HFFc6 (cell line): Measurements from ENCODE around the gene DLK1. TPM values are rescaled to one million over a fixed set of nuclear protein-coding genes. Genes with fewer than 3 reads are reported as not detected.

Experiments
- DNase-seq: peaks from one replicate; pipeline ENCODE4 v3.0.0-alpha.2; 2018
- H3K27ac Mint-ChIP-seq: 2 replicates; pipeline ENCODE4 v1.8.0; 2020; ENCODE audit warnings: mild to moderate bottlenecking, mixed read lengths
- H3K27me3 Mint-ChIP-seq: 2 replicates; pipeline ENCODE4 v1.8.0; 2021; ENCODE audit warnings: mild to moderate bottlenecking, moderate library complexity, mixed read lengths; ENCODE audit not compliant: insufficient read depth
- H3K36me3 Mint-ChIP-seq: 2 replicates; pipeline ENCODE4 v1.8.0; 2021; ENCODE audit warnings: low read depth, mixed read lengths
- H3K4me1 Mint-ChIP-seq: 2 replicates; pipeline ENCODE4 v1.8.0; 2020; ENCODE audit warnings: low read depth, mixed read lengths
- H3K4me3 Mint-ChIP-seq: 2 replicates; pipeline ENCODE4 v1.8.0; 2020; ENCODE audit warnings: mild to moderate bottlenecking, moderate library complexity, mixed read lengths
- H3K9me3 Mint-ChIP-seq: 2 replicates; pipeline ENCODE4 v1.8.0; 2020; ENCODE audit warnings: mild to moderate bottlenecking, mixed read lengths
- total RNA-seq, 6 experiments: library from RNA; stranded (reverse); fragmentation: NEBNext Ultra II Directional; extraction: Animal tissue kit (Norgen Biotek cat#: 25700); gene quantifications; 2 replicates in 1 of 6; 3 replicates in 5 of 6; pipeline ENCODE4 v1.2.3, GENCODE V29; 2021
- TF ChIP-seq, protein P1 (sequence below): fragments of 200-600 bp; sonication (generic); IDR thresholded peaks from 2 replicates; pipeline ENCODE4 v1.5.0; 2021; ENCODE audit warnings: antibody characterized with exemption, mild to moderate bottlenecking

DLK1 gene
- total RNA-seq, 6 experiments from 2014 or later = not detected

DNA sequence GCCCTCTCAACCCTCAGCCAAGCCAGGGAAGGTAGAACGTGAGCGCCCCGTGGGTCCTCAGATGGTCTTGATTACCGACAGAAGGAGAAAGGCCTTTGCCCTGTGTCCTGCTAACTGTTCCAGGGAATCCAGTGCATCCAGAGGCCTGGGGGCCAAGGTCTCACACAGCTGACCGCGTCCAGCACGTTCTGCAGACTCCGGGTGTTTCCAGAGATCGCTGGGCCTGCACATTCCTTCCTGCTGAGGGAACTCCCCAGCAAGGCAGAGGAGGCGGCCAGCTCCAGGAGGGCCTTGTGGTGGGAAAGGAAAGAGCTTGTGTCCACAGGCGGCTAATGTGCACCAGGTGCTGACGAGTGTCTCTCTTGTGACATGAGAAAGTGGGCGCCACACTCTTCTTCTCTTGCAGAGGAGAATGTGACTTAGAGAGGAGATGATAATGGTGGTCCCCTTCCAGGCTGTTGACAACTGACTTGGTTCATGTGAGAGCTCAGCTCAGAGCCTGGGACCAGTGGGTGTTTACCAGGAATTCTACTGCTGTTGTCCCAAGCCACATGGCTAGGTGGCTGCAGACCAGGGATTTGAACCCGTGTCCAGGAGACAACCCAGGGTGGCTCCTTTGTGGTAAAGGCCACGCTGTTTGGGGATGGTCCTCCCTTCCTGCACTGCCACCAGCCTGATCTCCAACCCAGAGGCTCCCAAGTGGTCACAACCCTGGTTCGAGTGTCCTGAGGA, 46.8 kb upstream of the DLK1 start:
- Mint-ChIP-seq H3K9me3 (no peaks in the 10 kb centered on the region), H3K27me3 (peaks cover 6% of the 10 kb centered on the region), H3K36me3 (peaks cover 5% of the 10 kb centered on the region; the same call in 1 of the 2 replicates), H3K4me3 (peak overlapping the region; percentile 46), H3K27ac (peak overlapping the region; percentile 95), H3K4me1 (peaks cover 72% of the 10 kb centered on the region)
- TF ChIP-seq, protein P1, sequence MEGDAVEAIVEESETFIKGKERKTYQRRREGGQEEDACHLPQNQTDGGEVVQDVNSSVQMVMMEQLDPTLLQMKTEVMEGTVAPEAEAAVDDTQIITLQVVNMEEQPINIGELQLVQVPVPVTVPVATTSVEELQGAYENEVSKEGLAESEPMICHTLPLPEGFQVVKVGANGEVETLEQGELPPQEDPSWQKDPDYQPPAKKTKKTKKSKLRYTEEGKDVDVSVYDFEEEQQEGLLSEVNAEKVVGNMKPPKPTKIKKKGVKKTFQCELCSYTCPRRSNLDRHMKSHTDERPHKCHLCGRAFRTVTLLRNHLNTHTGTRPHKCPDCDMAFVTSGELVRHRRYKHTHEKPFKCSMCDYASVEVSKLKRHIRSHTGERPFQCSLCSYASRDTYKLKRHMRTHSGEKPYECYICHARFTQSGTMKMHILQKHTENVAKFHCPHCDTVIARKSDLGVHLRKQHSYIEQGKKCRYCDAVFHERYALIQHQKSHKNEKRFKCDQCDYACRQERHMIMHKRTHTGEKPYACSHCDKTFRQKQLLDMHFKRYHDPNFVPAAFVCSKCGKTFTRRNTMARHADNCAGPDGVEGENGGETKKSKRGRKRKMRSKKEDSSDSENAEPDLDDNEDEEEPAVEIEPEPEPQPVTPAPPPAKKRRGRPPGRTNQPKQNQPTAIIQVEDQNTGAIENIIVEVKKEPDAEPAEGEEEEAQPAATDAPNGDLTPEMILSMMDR = peak; percentile 63
- peak; percentile 91 for DNase-seq

DNA sequence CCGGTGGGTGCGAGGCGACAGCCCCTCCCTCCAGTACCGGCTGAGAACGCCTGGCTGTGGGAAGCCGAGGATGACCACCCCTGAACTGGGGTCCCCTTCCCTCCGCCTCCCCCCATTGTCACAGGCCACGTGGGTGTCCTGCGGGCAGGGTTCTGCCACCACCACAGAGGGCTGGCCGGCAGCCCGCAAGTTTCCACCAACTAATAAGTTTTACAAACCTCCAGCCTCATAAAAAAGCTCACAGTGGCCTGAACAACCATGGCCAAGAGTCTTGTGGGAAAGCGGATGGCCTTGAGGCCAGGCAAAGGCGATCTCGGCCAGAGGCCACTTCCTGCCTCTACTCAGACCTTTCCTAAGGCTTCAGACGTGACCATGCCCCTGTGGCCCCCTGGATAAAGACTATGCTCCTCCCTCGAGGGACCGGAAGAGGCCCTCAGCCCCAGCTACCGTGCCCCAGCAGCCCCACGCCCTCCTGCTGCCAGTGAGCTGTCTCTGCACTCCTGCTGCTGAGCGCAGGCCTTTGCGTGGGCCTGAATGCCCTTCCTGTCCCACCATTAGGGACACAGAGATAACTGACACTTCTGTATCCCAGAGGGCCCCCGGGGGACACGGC, 46.1 kb upstream of the DLK1 start:
- H3K4me3 Mint-ChIP-seq = no peak overlapping the region
- peaks cover 6% of the 10 kb centered on the region for H3K27me3 Mint-ChIP-seq
- peak; percentile 48 for DNase-seq
- no peaks in the 10 kb centered on the region for H3K9me3 Mint-ChIP-seq
- peak overlapping the region; percentile 95 for H3K27ac Mint-ChIP-seq
- H3K4me1 Mint-ChIP-seq = peaks cover 67% of the 10 kb centered on the region
- TF ChIP-seq, protein P1 = no peak
- peaks cover 5% of the 10 kb centered on the region; the same call in 1 of the 2 replicates for H3K36me3 Mint-ChIP-seq

DNA sequence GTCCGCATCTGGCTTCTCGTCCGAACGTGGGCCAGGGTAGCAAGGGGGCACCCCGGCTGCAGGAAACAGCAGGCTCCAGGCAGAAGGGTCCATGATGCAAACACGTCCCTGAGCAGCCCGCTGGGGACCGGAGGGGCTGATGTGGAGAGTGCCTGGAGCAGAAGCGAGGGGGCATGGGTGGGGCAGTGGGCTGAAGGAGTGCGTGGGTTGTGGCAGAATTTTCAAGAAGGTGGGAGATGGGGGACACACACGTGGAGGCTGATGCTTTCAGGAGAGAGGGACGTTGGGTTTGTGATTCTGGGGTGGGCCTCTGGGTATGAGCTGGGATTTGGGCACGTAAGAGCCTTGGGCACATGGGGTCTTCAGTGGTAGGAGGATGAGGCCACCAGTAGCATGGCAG, 45.6 kb upstream of the DLK1 start:
- H3K36me3 Mint-ChIP-seq = peaks cover 5% of the 10 kb centered on the region; the same call in 1 of the 2 replicates
- no peak overlapping the region for H3K4me3 Mint-ChIP-seq
- H3K27me3 Mint-ChIP-seq = peaks cover 6% of the 10 kb centered on the region
- no peaks in the 10 kb centered on the region for H3K9me3 Mint-ChIP-seq
- H3K4me1 Mint-ChIP-seq = peaks cover 61% of the 10 kb centered on the region
- no peak for DNase-seq
- TF ChIP-seq, protein P1 = no peak
- peak overlapping the region; percentile 95 for H3K27ac Mint-ChIP-seq

DNA sequence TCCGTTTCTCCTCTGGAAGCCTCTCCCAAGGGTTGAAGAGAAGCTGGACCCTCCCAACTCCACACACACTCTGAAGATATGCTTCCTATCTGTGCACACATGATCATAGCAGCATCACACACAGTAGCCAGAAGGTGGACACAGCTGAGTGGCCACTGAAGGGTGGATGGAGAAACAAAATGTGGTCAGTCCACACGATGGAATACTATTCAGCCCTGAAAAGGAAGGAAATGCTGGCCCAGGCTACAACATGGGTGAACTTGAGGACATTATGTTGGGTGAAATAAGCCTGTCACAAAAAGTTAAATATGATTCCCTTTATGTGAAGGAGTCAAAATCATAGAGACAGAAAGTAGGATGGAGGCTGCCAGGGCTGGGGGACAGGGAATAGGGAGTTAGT, 43.9 kb upstream of the DLK1 start:
- no peak for DNase-seq
- H3K27ac Mint-ChIP-seq = no peak overlapping the region
- H3K27me3 Mint-ChIP-seq = peaks cover 6% of the 10 kb centered on the region
- no peaks in the 10 kb centered on the region for H3K9me3 Mint-ChIP-seq
- H3K4me1 Mint-ChIP-seq = peaks cover 53% of the 10 kb centered on the region
- no peak overlapping the region for H3K4me3 Mint-ChIP-seq
- TF ChIP-seq, protein P1 = no peak
- peaks cover 5% of the 10 kb centered on the region; the same call in 1 of the 2 replicates for H3K36me3 Mint-ChIP-seq

DNA sequence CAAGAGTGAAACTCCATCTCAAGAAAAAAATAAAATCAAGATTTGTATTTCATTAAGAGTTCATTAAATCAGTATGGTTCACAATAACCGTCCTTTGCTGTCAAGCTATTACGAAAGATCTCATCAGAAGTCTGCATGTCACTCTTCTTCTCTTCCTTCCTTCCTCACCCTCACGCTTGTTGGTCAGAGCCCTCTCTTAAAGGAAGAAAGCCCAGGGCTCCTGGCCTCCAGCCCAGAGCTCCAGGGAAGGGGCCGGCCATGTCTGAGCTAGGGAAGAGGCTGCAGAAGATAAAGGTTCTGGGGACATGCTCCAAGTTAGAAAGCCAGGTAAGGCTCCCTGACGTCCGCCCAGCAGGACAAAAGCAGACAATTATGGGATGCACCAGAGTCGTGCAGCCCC, 43.1 kb upstream of the DLK1 start:
- TF ChIP-seq, protein P1 = no peak
- H3K4me1 Mint-ChIP-seq = peaks cover 52% of the 10 kb centered on the region
- H3K36me3 Mint-ChIP-seq = peaks cover 5% of the 10 kb centered on the region; the same call in 1 of the 2 replicates
- peaks cover 6% of the 10 kb centered on the region for H3K27me3 Mint-ChIP-seq
- no peak for DNase-seq
- no peak overlapping the region for H3K27ac Mint-ChIP-seq
- no peaks in the 10 kb centered on the region for H3K9me3 Mint-ChIP-seq
- H3K4me3 Mint-ChIP-seq = no peak overlapping the region
